ENCODE data around the gene GPR78.

GPR78 gene

GRCh38 chr4:8582941-8583654, 2.9 kb downstream of the GPR78 start:
- ChIA-PET POLR2A (interaction anchor here (1.3 kb wide), 1 partner anchor 9 kb away, joined by 5 read pairs; the partner anchor contains the start of gene CPZ), CTCF (no interaction called here)
- TF ChIP-seq TARDBP (IDR thresholded peaks at IDR 0.05) (no peak), ELF4 (IDR thresholded peaks at IDR 0.05) (no peak), ZNF384 (IDR thresholded peaks at IDR 0.05) (no peak), FOXM1 (IDR thresholded peaks at IDR 0.05; ENCODE audit: borderline replicate concordance) (no peak), SUZ12 (IDR thresholded peaks at IDR 0.05) (no peak), FOXA1 (IDR thresholded peaks at IDR 0.05) (no peak)
- no peak for DNase-seq (ENCODE audit: extremely low spot score)

GRCh38 chr4:8583655-8584025, 3.4 kb downstream of the GPR78 start:
- TF ChIP-seq ZNF384 (IDR thresholded peaks at IDR 0.05): no peak
- no peak for TF ChIP-seq HDGF (IDR thresholded peaks at IDR 0.05; ENCODE audit: borderline replicate concordance)
- no peak for TF ChIP-seq ELF4 (IDR thresholded peaks at IDR 0.05)
- no peak for TF ChIP-seq LEF1 (IDR thresholded peaks at IDR 0.05; ENCODE audit: borderline replicate concordance)
- no peak for TF ChIP-seq L3MBTL2 (conservative IDR thresholded peaks at IDR 0.05)
- TF ChIP-seq ARNT (IDR thresholded peaks at IDR 0.05): no peak
- no peak for TF ChIP-seq NFRKB (IDR thresholded peaks at IDR 0.05)
- TF ChIP-seq FOXM1 (IDR thresholded peaks at IDR 0.05; ENCODE audit: borderline replicate concordance): no peak
- TF ChIP-seq TARDBP (IDR thresholded peaks at IDR 0.05): no peak
- TF ChIP-seq CTBP1 (IDR thresholded peaks at IDR 0.05; ENCODE audit: borderline replicate concordance): no peak
- no peak for TF ChIP-seq FOXK2 (IDR thresholded peaks at IDR 0.05)
- TF ChIP-seq BHLHE40 (IDR thresholded peaks at IDR 0.05; ENCODE audit: borderline replicate concordance): no peak
- no peak for TF ChIP-seq SUZ12 (IDR thresholded peaks at IDR 0.05)
- POLR2A ChIA-PET: interaction anchor here (1.3 kb wide), 1 partner anchor 9 kb away, joined by 5 read pairs; the partner anchor contains the start of gene CPZ
- DNase-seq (ENCODE audit: extremely low spot score): no peak
- CTCF ChIA-PET: no interaction called here

- DNase-seq (ENCODE audit: extremely low spot score): no peak
- ChIA-PET POLR2A (no interaction called here), CTCF (no interaction called here)
- TF ChIP-seq SUZ12 (IDR thresholded peaks at IDR 0.05): no peak
- no peak for TF ChIP-seq NFRKB (IDR thresholded peaks at IDR 0.05)
- no peak for TF ChIP-seq BHLHE40 (IDR thresholded peaks at IDR 0.05; ENCODE audit: borderline replicate concordance)
Observed at GRCh38 chr4:8585186-8585585, 5.0 kb downstream of the GPR78 start.

GRCh38 chr4:8585721-8586212, 5.6 kb downstream of the GPR78 start:
- ChIA-PET POLR2A (no interaction called here), CTCF (interaction anchor here (0.6 to 1.4 kb wide), 4 partner anchors 22 to 285 kb away, joined by 3 to 4 read pairs (median 3); no protein-coding TSS in a partner anchor)
- TF ChIP-seq CTBP1 (IDR thresholded peaks at IDR 0.05; ENCODE audit: borderline replicate concordance): no peak
- no peak for TF ChIP-seq BHLHE40 (IDR thresholded peaks at IDR 0.05; ENCODE audit: borderline replicate concordance)
- TF ChIP-seq SP1 (IDR thresholded peaks at IDR 0.05): no peak
- no peak for TF ChIP-seq L3MBTL2 (conservative IDR thresholded peaks at IDR 0.05)
- TF ChIP-seq HDGF (IDR thresholded peaks at IDR 0.05; ENCODE audit: borderline replicate concordance): no peak
- DNase-seq (ENCODE audit: extremely low spot score): no peak

- no peak for DNase-seq (ENCODE audit: extremely low spot score)
- no peak for TF ChIP-seq ELF4 (IDR thresholded peaks at IDR 0.05)
- TF ChIP-seq CTBP1 (IDR thresholded peaks at IDR 0.05; ENCODE audit: borderline replicate concordance): no peak
- TF ChIP-seq FOXA1 (IDR thresholded peaks at IDR 0.05): no peak
- TF ChIP-seq TARDBP (IDR thresholded peaks at IDR 0.05): no peak
- no peak for TF ChIP-seq BHLHE40 (IDR thresholded peaks at IDR 0.05; ENCODE audit: borderline replicate concordance)
- TF ChIP-seq LEF1 (IDR thresholded peaks at IDR 0.05; ENCODE audit: borderline replicate concordance): no peak
- POLR2A ChIA-PET: no interaction called here
- CTCF ChIA-PET: interaction anchor here (0.6 to 1.4 kb wide), 4 partner anchors 23 to 286 kb away, joined by 3 to 4 read pairs (median 3); no protein-coding TSS in a partner anchor
Observed at GRCh38 chr4:8586246-8586645, 6.1 kb downstream of the GPR78 start.

- CTCF ChIA-PET: interaction anchor here (0.6 to 1.4 kb wide), 5 partner anchors 23 to 286 kb away, joined by 3 to 4 read pairs (median 3); no protein-coding TSS in a partner anchor
- no peak for DNase-seq (ENCODE audit: extremely low spot score)
- TF ChIP-seq SUZ12 (IDR thresholded peaks at IDR 0.05): no peak
- TF ChIP-seq SP1 (IDR thresholded peaks at IDR 0.05): no peak
- TF ChIP-seq NFRKB (IDR thresholded peaks at IDR 0.05): no peak
- no peak for TF ChIP-seq HDGF (IDR thresholded peaks at IDR 0.05; ENCODE audit: borderline replicate concordance)
- TF ChIP-seq ELF4 (IDR thresholded peaks at IDR 0.05): no peak
- no peak for TF ChIP-seq FOXA1 (IDR thresholded peaks at IDR 0.05)
- TF ChIP-seq PKNOX1 (IDR thresholded peaks at IDR 0.05): no peak
- TF ChIP-seq FOXK2 (IDR thresholded peaks at IDR 0.05): no peak
- POLR2A ChIA-PET: no interaction called here
Observed at GRCh38 chr4:8586671-8587468, 6.7 kb downstream of the GPR78 start.

GRCh38 chr4:8587469-8588195, 7.4 kb downstream of the GPR78 start:
- DNase-seq (ENCODE audit: extremely low spot score): no peak
- ChIA-PET CTCF (interaction anchor here (0.7 kb wide), 1 partner anchor 268 kb away, joined by 3 read pairs; no protein-coding TSS in a partner anchor), POLR2A (no interaction called here)
- TF ChIP-seq HDGF (IDR thresholded peaks at IDR 0.05; ENCODE audit: borderline replicate concordance) (no peak), CTBP1 (IDR thresholded peaks at IDR 0.05; ENCODE audit: borderline replicate concordance) (no peak), NFRKB (IDR thresholded peaks at IDR 0.05) (no peak), L3MBTL2 (conservative IDR thresholded peaks at IDR 0.05) (no peak), ELF4 (IDR thresholded peaks at IDR 0.05) (no peak), TARDBP (IDR thresholded peaks at IDR 0.05) (no peak), ZNF384 (IDR thresholded peaks at IDR 0.05) (no peak), ARNT (IDR thresholded peaks at IDR 0.05) (no peak), FOXA1 (IDR thresholded peaks at IDR 0.05) (no peak), PKNOX1 (IDR thresholded peaks at IDR 0.05) (no peak)
